ENCODE results near the gene CRHR1.

Gene CRHR1

DNA sequence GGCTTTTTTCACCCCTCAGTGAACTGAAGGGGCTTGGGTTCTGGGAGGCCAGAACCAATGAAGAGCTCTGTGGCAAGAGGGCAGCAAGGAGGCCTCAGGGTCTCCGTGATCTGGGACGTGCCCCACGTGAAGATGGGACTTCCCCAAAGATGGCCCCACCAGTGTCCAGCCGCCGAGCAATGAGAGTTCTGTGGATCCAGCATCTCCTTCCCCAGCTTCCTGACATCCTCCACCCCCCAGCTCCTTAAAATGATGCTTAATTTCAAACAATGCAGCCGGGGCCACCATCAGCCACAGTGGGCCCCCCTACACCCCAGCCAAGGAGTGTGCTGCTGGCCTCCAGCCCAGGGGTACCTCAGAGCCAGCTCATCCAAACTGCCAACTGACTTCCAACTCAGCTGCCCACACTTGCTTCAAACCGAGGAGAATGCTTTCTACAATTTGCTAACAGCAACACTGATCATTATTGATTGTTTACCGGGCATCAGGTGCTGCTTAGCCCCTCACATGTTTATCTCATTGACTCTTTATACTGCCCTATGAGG is 54.7 kb downstream of the CRHR1 start:
- DNase-seq (ENCODE audit: low read depth): no peak
- H3K4me3 ChIP-seq (ENCODE audit: low read depth, low read length): no peak overlapping the region
- no peak for TF ChIP-seq CTCF (IDR thresholded peaks at IDR 0.05; ENCODE audit: control insufficient read depth, extremely low read depth, insufficient read depth)

- no peak for DNase-seq (ENCODE audit: low read depth)
- TF ChIP-seq CTCF (IDR thresholded peaks at IDR 0.05; ENCODE audit: control insufficient read depth, extremely low read depth, insufficient read depth): no peak
- H3K4me3 ChIP-seq (ENCODE audit: low read depth, low read length): no peak overlapping the region
These were observed 55.3 kb downstream of the CRHR1 start for GRCh38 chr17:45839442-45839841.

GRCh38 chr17:45841186-45841585 is 57.1 kb downstream of the CRHR1 start:
- TF ChIP-seq CTCF (IDR thresholded peaks at IDR 0.05; ENCODE audit: control insufficient read depth, extremely low read depth, insufficient read depth): no peak
- DNase-seq (ENCODE audit: low read depth): no peak
- H3K4me3 ChIP-seq (ENCODE audit: low read depth, low read length): no peak overlapping the region

GRCh38 chr17:45841883-45842525 is 57.9 kb downstream of the CRHR1 start:
- DNase-seq (ENCODE audit: low read depth): no peak
- no peak for TF ChIP-seq CTCF (IDR thresholded peaks at IDR 0.05; ENCODE audit: control insufficient read depth, extremely low read depth, insufficient read depth)
- H3K4me3 ChIP-seq (ENCODE audit: low read depth, low read length): no peak overlapping the region

- no peak for DNase-seq (ENCODE audit: low read depth)
- no peak for TF ChIP-seq CTCF (IDR thresholded peaks at IDR 0.05; ENCODE audit: control insufficient read depth, extremely low read depth, insufficient read depth)
- H3K4me3 ChIP-seq (ENCODE audit: low read depth, low read length): no peak overlapping the region
These were observed 59.6 kb downstream of the CRHR1 start for GRCh38 chr17:45843722-45844121.

GRCh38 chr17:45844695-45845375 is 60.7 kb downstream of the CRHR1 start, which contains the start of gene SPPL2C:
Gene SPPL2C (plus strand): TSS chr17:45844881. CDS start chr17:45844907, 26 bp downstream.
- TF ChIP-seq CTCF (IDR thresholded peaks at IDR 0.05; ENCODE audit: control insufficient read depth, extremely low read depth, insufficient read depth): no peak
- DNase-seq (ENCODE audit: low read depth): no peak
- no peak within 1 kb of the TSS for H3K4me3 ChIP-seq (ENCODE audit: low read depth, low read length)
